IPS DF 4.7 (cell line): ENCODE measurements around the gene SINHCAF.
"Not testable (repeated sequence)": the region's sequence is repeated elsewhere in the genome, so short reads cannot be mapped to it uniquely, and the experiment has no call there.

ENCODE experiments used
- DNase-seq: peaks from one replicate; pipeline ENCODE4 v3.0.0-alpha.2; 2013; ENCODE audit warnings: low spot score; ENCODE audit errors: extremely low read depth

Gene SINHCAF, protein sequence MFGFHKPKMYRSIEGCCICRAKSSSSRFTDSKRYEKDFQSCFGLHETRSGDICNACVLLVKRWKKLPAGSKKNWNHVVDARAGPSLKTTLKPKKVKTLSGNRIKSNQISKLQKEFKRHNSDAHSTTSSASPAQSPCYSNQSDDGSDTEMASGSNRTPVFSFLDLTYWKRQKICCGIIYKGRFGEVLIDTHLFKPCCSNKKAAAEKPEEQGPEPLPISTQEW

GRCh38 chr12:31325877-31326631 is at the start of gene SINHCAF:
Gene SINHCAF (minus strand): TSS chr12:31326150. CDS start chr12:31298204, 27,946 bp downstream.
- peak; percentile 89 for DNase-seq

DNA sequence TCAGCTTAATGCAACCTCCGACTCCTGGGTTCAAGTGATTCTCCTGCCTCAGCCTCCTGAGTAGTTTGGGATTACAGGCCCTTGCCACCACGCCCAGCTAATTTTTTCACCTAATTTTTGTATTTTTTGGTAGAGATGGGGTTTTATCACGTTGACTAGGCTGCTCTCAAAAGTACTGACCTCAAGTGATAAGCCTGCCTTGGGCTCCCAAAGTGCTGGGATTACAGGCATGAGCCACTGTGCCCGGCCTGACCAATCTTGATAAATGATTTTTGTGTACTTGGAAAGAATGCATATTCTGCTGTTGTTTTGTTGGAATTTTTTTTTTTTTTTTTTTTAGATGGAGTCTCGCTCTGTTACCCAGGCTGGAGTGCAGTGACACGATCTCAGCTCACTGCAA is 49.5 kb upstream of the SINHCAF start:
- DNase-seq = not testable (repeated sequence)

DNA sequence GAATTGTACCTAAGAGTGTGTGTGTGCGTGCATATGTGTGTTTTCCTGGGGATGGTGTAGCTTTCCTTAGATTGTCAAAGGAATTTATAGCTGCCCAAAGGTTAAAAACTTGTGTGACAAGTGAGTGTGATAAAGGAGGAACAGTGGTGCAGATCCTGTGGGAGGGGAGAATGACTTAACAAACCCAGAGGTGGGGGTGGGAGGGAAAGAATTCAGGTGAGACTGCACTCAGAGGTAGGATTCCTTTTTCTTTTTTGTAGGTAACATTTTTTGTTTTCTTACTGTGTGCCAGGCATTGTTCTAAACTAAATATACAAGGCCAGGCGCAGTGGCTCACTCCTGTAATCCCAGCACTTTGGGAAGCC is 45.3 kb upstream of the SINHCAF start:
- DNase-seq = no peak

- DNase-seq = no peak
Measured at GRCh38 chr12:31370531-31371255, 44.7 kb upstream of the SINHCAF start.

GRCh38 chr12:31369712-31370521 is 44.0 kb upstream of the SINHCAF start:
- no peak for DNase-seq

DNA sequence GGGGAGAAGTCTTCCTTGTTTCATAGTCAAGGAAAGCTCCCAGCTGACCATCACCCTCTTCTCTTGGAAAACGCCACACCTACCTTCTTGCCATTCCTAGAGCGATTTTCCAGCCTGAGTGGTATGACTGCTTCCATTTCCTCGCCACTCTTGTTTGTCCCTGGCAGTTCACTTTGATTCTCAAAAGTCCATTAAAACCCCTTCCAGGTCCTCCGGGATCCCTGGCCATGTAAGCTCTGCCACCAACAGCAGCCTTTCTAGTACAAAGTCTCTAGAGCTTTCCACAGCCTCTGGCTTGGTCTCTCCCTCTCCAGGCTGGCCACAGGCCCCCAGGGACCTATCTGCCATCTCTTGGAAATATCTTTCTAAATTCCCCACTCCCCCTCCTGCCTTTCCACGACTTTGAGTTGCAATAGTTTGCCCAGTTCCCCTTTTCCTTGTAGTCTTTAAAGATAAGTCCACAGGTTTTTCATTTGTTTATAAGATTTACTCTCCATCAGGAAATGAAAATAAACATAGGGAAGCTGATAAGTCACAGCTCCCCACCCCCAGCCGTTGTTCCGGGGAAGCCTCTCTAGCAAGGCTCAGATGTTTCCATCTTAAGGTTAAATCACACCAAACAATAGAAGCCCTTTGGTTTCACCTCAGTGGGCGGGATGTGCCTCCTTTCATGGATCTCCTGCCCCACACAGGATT is 42.9 kb upstream of the SINHCAF start:
- no peak for DNase-seq

- no peak for DNase-seq
Measured at GRCh38 chr12:31366104-31366621, 40.2 kb upstream of the SINHCAF start.

DNA sequence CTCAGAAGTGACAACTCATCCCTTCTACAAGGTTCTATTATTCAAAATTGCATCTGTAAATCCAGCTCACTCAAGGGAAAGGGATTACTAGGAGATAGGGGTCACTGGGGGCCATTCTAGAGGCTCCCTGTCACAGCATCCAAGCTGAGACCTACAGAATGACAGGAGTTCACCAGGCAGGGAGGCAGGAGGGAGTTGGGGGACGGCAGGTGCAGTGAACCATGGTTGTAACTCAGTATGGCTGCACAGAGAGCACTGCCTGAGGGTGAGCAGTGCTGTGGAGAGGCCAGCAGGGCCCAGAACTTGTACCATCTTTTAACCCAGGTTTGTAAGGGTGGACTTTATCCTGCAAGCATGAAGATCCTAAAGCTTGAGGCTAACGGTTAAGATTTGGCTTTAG is 37.9 kb upstream of the SINHCAF start:
- DNase-seq = no peak

GRCh38 chr12:31363416-31363809 is 37.5 kb upstream of the SINHCAF start:
- DNase-seq = no peak

DNA sequence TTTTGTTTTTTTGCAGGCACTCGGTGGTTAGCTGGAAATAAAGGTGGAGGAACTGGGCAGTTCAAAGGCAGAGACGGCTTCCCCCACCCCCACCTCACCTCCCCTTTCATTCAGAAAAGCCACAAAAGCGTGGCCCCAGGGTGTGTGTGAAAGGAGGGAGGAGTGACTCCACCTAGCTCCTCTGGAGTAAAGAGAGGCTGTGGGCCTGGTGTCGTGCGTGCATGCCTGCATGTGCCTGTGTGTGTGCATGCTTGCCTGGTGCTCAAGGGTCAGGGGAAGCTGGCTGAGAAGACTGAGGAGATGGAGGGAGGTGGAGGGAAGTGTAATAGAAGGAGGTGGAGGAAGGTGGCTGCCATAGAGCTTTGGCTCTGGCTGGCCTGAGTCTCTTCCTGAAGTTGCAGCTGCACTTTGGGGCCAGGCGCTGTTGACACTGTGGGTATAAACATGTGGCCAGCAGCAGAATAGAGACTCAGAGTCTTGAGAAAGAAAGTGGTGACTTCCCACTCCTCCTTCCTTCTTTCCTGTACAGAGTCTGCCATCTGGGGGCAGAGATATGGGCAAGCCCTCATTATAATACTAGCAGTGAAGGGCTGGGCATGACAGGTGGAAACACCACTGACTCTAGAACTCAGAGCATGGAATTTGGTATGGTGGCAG is 36.9 kb upstream of the SINHCAF start:
- DNase-seq = no peak

DNA sequence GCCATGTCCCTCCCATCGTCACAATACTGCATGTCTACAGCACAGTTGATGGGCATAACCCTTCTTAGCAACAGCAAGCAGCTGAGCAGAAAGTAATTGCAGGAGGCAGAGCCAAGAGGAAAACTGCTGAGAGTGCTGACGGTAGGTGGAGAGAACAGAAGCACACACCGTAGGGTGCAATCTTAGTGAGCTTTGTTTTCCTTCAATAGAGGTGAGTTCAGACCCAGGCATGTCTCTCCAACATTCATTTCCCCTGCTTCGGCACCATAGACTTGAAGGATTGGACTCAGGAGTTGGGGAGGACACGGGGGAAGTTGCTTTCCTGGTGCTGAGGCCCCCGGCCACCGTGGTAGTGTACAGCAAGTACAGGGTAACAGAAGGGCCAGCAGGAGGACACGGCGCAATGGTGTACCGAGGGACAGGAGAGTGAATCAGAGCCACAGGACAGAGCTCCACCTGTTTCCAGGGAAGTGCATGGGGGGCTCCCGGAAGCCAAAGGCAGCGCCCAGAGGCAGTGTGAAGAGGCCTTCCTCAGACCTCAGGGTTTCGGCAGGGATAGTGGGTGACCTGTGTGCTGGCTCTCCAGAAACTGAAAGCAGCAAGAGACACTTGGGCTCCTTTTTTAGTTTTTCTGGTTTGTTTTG is 36.3 kb upstream of the SINHCAF start:
- no peak for DNase-seq

- DNase-seq = no peak
Measured at GRCh38 chr12:31361730-31362114, 35.8 kb upstream of the SINHCAF start.

DNA sequence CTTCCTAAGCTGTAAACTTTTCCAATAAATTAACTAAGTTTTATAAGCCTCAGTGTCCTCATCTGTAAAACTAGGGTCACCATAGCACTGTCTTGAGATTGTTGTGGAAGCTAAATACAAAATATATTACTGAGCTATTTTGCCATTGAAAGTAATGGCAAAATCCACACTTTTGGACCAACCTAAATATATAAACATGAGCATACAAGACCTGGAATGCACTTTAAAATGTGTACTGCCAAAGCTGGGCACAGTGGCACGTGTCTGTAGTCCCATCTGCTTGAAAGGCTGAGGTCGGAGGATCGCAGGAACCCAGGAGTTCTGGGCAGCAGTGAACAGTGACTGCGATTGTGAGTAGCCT is 29.8 kb upstream of the SINHCAF start:
- DNase-seq = no peak

GRCh38 chr12:31353750-31354708 is 28.1 kb upstream of the SINHCAF start:
- DNase-seq = no peak

GRCh38 chr12:31346267-31346666 is 20.3 kb upstream of the SINHCAF start:
- no peak for DNase-seq

- no peak for DNase-seq
Measured at GRCh38 chr12:31343139-31343538, 17.2 kb upstream of the SINHCAF start.

- DNase-seq = no peak
Measured at GRCh38 chr12:31342286-31342685, 16.3 kb upstream of the SINHCAF start.

DNA sequence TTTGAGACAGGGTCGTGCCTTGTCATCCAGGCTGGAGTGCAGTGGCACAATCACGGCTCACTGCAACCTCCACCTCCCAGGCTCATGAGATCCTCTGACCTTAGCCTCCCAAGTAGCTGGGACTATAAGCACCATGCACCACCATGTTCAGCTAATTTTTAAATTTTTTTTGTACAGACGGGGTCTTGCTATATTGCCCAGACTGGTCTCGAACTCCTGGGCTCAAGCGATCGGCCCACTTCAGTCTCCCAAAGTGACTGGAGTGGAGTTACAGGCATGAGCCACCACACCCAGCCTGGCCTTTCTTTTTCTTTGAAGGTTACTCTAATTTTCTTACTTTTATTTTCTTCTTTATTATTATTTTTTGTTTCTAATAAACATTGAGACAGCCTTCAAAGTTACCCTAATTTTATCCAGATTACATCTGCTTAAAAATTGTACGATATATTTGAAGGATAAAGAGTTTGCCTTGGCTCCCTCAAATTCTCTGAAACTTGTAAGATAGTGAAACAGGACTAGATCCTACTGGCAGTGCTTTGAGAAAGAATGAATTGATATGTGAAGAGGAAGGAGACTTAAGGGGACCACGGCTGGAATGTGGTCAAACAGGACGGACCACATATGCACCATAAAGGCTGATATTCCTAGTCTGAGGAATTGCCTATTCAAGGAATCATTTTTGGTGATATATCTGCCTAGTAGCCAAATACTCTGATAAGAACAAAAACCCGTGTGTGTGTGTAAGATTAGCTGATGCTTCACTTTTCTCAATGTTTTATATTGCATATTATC is 14.1 kb upstream of the SINHCAF start:
- DNase-seq = peak; percentile 84
